Activated T-helper 1 cell treated with anti-CD3 and anti-CD28 coated beads, Interleukin-2, amount 50 U/mL, for 16 hours (primary cell): ENCODE data around the gene SLC2A13.
"Not testable (repeated sequence)": the region's sequence is repeated elsewhere in the genome, so short reads cannot be mapped to it uniquely, and the experiment has no call there.

Experiments
- DNase-seq, 2 donors: peaks; one replicate each; pipeline ENCODE4 v3.0.0-alpha.2; 2020; ENCODE audit warnings: low read depth in 1 of 2, low spot score in 1 of 2

Gene SLC2A13

DNA sequence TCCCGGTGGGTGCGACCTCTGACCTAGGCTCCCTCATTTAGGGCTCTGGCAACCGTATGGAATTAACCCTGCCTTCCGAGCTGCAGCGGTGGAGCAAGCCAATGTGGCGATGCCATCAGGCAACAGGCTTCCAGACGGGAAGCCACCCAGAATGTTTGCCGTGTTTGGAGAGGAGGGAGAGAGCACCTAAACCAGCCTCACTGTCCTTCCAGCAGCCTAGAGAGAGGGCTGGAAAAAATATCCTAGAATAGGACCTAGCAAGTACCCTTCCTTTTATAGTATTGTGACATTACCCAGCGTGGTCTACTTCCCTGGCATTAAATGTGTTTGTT lies 287 bp upstream of the SLC2A13 start:
- DNase-seq: no peak

GRCh38 chr12:40105265-40105514 lies 691 bp downstream of the SLC2A13 start:
- DNase-seq: no peak

- no peak for DNase-seq
Observed at GRCh38 chr12:40104461-40105264, 1.2 kb downstream of the SLC2A13 start.

- DNase-seq: no peak
Observed at GRCh38 chr12:40103043-40103442, 2.8 kb downstream of the SLC2A13 start.

DNA sequence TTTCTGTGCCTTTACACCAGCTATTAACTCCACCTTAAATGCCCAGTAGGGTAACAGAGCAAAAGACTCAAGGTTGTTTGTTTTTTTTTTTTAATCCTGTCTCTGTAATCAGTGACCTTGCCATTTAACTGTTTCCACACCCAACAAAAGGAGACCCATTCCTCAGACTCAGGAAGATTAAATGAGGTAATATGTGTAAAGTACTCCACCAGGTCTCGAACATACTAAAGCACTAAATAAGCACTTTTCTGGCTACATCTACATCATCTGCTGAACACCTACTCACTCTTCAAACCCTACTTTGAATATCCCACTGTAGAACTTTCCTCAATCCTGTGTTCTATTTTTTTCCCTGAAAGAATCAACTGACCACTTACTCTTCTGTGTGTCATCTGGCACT lies 4.1 kb downstream of the SLC2A13 start:
- no peak for DNase-seq

GRCh38 chr12:40099423-40099853 lies 6.4 kb downstream of the SLC2A13 start:
- no peak for DNase-seq

GRCh38 chr12:40098406-40099145 lies 7.3 kb downstream of the SLC2A13 start:
- no peak for DNase-seq

GRCh38 chr12:40093512-40093911 lies 12.4 kb downstream of the SLC2A13 start:
- no peak for DNase-seq

DNA sequence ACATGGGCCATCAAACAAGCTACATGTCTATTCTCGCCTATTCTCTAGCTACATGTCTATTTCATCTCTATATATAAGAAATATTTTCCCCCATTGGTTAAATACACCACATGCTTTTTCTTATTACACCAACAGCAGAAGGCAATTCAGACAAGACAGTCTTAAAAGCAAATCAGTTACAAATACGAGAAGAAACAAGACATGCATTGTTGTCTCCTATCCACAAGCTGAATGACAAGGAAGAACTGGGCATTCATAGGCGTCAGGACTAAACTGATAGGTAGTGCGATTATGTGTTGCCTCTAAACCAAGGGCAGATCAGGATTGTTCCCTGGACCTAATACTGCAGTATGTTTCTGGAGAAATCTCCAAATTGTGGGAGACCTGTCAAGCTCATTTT lies 19.4 kb downstream of the SLC2A13 start:
- no peak for DNase-seq

DNA sequence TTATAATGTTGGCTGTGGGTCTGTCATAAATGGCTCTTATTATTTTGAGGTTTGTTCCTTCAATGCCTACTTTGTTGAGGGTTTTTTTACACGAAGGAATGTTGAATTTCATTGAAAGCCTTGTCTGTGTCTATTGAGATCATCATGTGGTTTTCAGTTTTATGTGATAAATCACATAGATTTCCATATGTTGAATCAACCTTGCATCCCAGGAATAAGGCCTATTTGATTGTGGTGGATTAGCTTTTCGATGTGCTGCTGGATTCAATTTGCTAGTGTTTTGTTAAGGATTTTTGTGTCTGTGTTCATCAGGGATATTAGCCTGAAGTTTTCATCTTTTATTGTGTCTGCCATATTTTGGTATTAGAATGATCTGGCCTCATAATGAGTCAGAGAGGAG lies 27.6 kb downstream of the SLC2A13 start:
- no peak for DNase-seq

- DNase-seq: no peak
Observed at GRCh38 chr12:40075458-40075857, 30.4 kb downstream of the SLC2A13 start.

- DNase-seq: no peak
Observed at GRCh38 chr12:40068416-40068815, 37.5 kb downstream of the SLC2A13 start.

GRCh38 chr12:40065636-40066035 lies 40.2 kb downstream of the SLC2A13 start:
- DNase-seq: no peak

DNA sequence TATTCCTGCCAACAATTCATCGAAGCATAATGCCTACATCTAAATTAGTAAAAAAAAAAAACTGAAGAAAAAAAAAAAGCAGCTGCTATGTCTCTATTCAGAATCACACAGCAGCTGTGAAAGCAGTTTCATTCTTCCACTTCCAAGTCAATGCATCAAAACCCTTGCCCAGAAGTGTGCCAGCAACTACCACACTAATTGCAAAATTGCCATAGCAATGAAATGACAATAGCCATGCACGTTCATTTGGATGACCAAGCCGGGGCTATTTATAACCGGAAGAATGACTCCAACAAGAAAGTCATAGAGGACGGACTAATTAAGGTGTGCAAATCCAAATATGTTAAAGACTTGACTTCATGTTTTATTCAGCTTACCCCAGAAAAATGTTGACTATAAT lies 42.5 kb downstream of the SLC2A13 start:
- no peak for DNase-seq

GRCh38 chr12:40058721-40059190 lies 47.1 kb downstream of the SLC2A13 start:
- DNase-seq: no peak

GRCh38 chr12:40056373-40056772 lies 49.5 kb downstream of the SLC2A13 start:
- no peak for DNase-seq

GRCh38 chr12:40055776-40056175 lies 50.1 kb downstream of the SLC2A13 start:
- DNase-seq: no peak

DNA sequence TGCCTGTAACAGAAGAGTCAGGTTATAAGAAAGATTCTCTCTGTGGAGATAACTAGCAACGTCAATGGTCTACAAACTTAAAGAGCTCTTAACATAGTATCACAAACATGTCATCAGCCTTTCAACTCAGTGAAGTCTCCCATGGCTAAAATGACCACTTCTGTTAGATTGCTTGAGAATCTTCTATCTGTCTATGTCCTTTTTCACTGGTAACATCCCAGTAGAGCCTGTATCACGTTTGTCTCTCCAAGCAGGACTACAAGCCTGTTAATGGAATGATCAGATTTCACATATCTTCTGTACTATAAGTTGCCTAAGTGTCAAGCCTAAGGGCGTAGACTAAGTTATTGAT lies 50.7 kb downstream of the SLC2A13 start:
- no peak for DNase-seq

DNA sequence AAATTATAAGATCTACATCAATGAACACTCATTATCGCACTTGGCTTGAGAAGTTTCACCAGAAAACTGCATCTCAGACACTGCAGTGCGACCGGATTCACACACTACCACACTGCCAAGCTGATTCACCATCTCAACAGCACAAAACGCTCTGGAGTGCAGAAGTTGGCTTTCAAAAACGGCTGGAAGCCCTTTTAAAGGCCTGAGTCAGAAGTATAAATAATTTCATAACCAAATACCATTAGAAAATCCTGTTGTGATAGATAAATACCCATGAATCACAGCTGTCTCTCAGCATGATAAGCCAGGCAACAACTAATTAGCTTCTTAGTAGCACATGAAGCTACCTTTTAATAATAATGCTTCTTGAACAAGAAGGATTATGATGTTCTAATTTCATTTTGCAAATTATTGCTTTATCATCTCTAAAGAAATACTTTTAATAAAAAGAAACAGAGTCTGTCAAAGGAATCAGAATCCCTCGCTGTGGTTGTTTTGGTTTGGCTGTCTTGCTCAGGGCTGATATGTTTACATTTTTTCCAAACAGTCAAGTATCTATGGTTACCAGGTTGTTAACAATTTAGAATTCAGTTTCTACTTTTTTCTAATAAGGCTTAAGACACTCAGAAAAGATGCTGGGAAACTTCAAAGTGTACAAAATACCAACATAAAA lies 51.2 kb downstream of the SLC2A13 start:
- DNase-seq: no peak

GRCh38 chr12:40049268-40049667 lies 56.6 kb downstream of the SLC2A13 start:
- DNase-seq: no peak

- not testable (repeated sequence) for DNase-seq
Observed at GRCh38 chr12:40047002-40047401, 58.9 kb downstream of the SLC2A13 start.

- DNase-seq: no peak
Observed at GRCh38 chr12:40045656-40046055, 60.2 kb downstream of the SLC2A13 start.
